DOHH2 (cell line): ENCODE data around the gene AMOT.

Experiments used
- CTCF ChIP-seq: fragments of 200-600 bp; sonication (generic); IDR thresholded peaks from one replicate; pipeline ENCODE4 v1.5.1; 2014; ENCODE audit warnings: antibody characterized with exemption, mild to moderate bottlenecking, low read depth, low read length; ENCODE audit not compliant: poor library complexity, severe bottlenecking
- EZH2phosphoT487 ChIP-seq: fragments of 200-600 bp; sonication (generic); IDR thresholded peaks from 2 replicates; pipeline ENCODE4 v1.6.1; 2017; ENCODE audit warnings: borderline replicate concordance, mild to moderate bottlenecking, antibody characterized with exemption, low read length, moderate library complexity, mixed read lengths

- no peak for TF ChIP-seq CTCF
- no peak for TF ChIP-seq EZH2phosphoT487
These were observed 66.5 kb downstream of the AMOT start for GRCh38 chrX:112774142-112774541.
